GM23248 (cell line): ENCODE data around the gene FAM114A2. TPM values are rescaled to one million over a fixed set of nuclear protein-coding genes. Genes with fewer than 3 reads are reported as not detected.

Source experiments
- DNase-seq: peaks from one replicate; pipeline ENCODE4 v3.0.0-alpha.2; 2015
- H2AFZ ChIP-seq: fragments of 200-600 bp; sonication (generic); 2 replicates; pipeline ENCODE4 v1.6.1; 2016; ENCODE audit warnings: antibody characterized with exemption
- H3F3A ChIP-seq: fragments of 200-600 bp; sonication (generic); 2 replicates; pipeline ENCODE4 v1.6.1; 2016; ENCODE audit warnings: mild to moderate bottlenecking, antibody characterized with exemption, mixed run types; ENCODE audit not compliant: insufficient read depth
- H3K27ac ChIP-seq: fragments of 200-600 bp; sonication (generic); 2 replicates; pipeline ENCODE4 v1.5.1; 2016; ENCODE audit warnings: mild to moderate bottlenecking
- H3K27me3 ChIP-seq: fragments of 200-600 bp; sonication (generic); replicated peaks from 2 replicates; pipeline ENCODE4 v1.6.1; 2016; ENCODE audit warnings: mild to moderate bottlenecking; ENCODE audit not compliant: insufficient read depth
- H3K36me3 ChIP-seq: fragments of 200-600 bp; sonication (generic); 2 replicates; pipeline ENCODE4 v1.6.1; 2016; ENCODE audit warnings: low read depth, mild to moderate bottlenecking
- H3K4me1 ChIP-seq: fragments of 200-600 bp; sonication (generic); 2 replicates; pipeline ENCODE4 v1.6.1; 2016; ENCODE audit warnings: mild to moderate bottlenecking; ENCODE audit not compliant: insufficient read depth
- H3K4me2 ChIP-seq: fragments of 200-600 bp; sonication (generic); one replicate; pipeline ENCODE4 v1.6.1; 2016; ENCODE audit warnings: mild to moderate bottlenecking; ENCODE audit not compliant: unreplicated experiment
- H3K4me3 ChIP-seq: fragments of 200-600 bp; sonication (generic); 2 replicates; pipeline ENCODE4 v1.5.1; 2016; ENCODE audit warnings: mild to moderate bottlenecking
- H3K79me2 ChIP-seq: fragments of 200-600 bp; sonication (generic); 2 replicates; pipeline ENCODE4 v1.6.1; 2016; ENCODE audit warnings: mild to moderate bottlenecking; ENCODE audit not compliant: insufficient read depth
- H3K9ac ChIP-seq: fragments of 200-600 bp; sonication (generic); 2 replicates; pipeline ENCODE4 v1.6.1; 2016; ENCODE audit warnings: mild to moderate bottlenecking
- H3K9me2 ChIP-seq: fragments of 200-600 bp; sonication (generic); 2 replicates; pipeline ENCODE4 v1.6.1; 2016; ENCODE audit warnings: mixed run types, mild to moderate bottlenecking, moderate library complexity; ENCODE audit not compliant: insufficient read depth
- H3K9me3 ChIP-seq: fragments of 200-600 bp; sonication (generic); one replicate; pipeline ENCODE4 v1.6.1; 2017; ENCODE audit warnings: low read depth
- H4K20me1 ChIP-seq: fragments of 200-600 bp; sonication (generic); 2 replicates; pipeline ENCODE4 v1.6.0; 2016; ENCODE audit not compliant: insufficient read depth
- EZH2 ChIP-seq: fragments of 200-600 bp; sonication (generic); IDR thresholded peaks from 2 replicates; pipeline ENCODE4 v1.6.1; 2018; ENCODE audit warnings: antibody characterized with exemption, mild to moderate bottlenecking; ENCODE audit not compliant: insufficient read depth, poor library complexity, severe bottlenecking
- EZH2phosphoT487 ChIP-seq: fragments of 200-600 bp; sonication (generic); IDR thresholded peaks from 2 replicates; pipeline ENCODE4 v1.6.1; 2018; ENCODE audit warnings: antibody characterized with exemption, moderate library complexity, mild to moderate bottlenecking, low read depth; ENCODE audit not compliant: insufficient read depth
- WGBS, 2 experiments: methylation state at CpG; one replicate each; pipeline ENCODE4 v1.1.6; 2015 to 2017; ENCODE audit warnings: low lambda C conversion rate in 2 of 2, low coverage in 1 of 2; ENCODE audit errors: missing lambda C conversion rate in 2 of 2; 5-methylcytosine and 5-hydroxymethylcytosine counted together
- in situ Hi-C: fragments of 300-500 bp; cut with MboI; formaldehyde crosslinking; loops from 2 replicates; pipeline ENCODE4 v1.15.0; 2020
- polyA plus RNA-seq: library from polyadenylated mRNA; unstranded; fragments of >200 nt; fragmentation: Nextera tagmentation; extraction: Ambion mirVana; gene quantifications from 2 replicates; pipeline ENCODE4 v1.2.1, GENCODE V29; 2016
- total RNA-seq: library from RNA; depleted of rRNA; stranded (reverse); fragments of >200 nt; shearing (Covaris generic); gene quantifications from 2 replicates; pipeline ENCODE4 v1.2.3, GENCODE V29; 2014

The FAM114A2 gene
- total and polyA plus RNA-seq, 2 experiments from 2014 or later: 20.2 to 27.0 TPM

DNA sequence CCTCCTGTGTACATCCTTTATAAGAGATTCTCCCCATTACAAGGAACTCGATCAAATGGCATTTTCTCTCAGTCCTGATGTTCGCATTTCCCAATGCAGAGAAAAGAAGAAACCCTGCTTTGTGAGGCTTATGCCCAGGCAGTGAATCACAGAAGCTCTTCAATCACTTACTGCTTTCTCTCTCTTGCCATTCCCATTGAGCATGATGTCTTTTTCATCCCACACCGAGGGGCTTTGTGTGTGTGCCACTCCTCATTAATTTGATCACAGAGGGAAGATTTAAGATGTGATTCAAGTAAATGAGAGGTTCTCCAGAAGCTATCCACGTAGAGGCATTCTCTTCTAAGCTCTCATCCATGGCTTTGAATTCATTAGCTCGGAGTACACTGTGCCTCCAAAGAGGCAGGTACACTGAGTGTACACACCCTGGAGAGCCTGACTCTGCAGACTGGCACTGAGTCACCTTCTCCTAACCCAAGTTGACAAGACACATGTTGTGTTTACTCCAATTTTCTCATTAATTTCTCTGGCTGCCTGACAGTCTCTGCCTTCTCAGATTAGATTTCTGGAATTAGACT is 45.4 kb upstream of the FAM114A2 start:
- no peak overlapping the region for H3K4me2 ChIP-seq
- H4K20me1 ChIP-seq: no peaks in the 10 kb centered on the region
- H3K36me3 ChIP-seq: no peaks in the 10 kb centered on the region
- no peak overlapping the region for H2AFZ ChIP-seq
- no peaks in the 10 kb centered on the region for H3K9me2 ChIP-seq
- H3K4me3 ChIP-seq: no peak overlapping the region
- no peaks in the 10 kb centered on the region for H3K9me3 ChIP-seq
- WGBS, 2 experiments: 69 to 71% methylated on average over 5 of the region's 5 CpGs
- H3K79me2 ChIP-seq: no peaks in the 10 kb centered on the region
- H3F3A ChIP-seq: 0 out of 2 replicates have a peak, but pooled peaks cover 8% of the 10 kb centered on the region
- H3K4me1 ChIP-seq: peaks cover 16% of the 10 kb centered on the region
- no peak for TF ChIP-seq EZH2phosphoT487
- no peak for TF ChIP-seq EZH2
- H3K9ac ChIP-seq: no peak overlapping the region
- H3K27ac ChIP-seq: no peak overlapping the region
- no peaks in the 10 kb centered on the region for H3K27me3 ChIP-seq
- no peak for DNase-seq
- in situ Hi-C loops: no loop called here

DNA sequence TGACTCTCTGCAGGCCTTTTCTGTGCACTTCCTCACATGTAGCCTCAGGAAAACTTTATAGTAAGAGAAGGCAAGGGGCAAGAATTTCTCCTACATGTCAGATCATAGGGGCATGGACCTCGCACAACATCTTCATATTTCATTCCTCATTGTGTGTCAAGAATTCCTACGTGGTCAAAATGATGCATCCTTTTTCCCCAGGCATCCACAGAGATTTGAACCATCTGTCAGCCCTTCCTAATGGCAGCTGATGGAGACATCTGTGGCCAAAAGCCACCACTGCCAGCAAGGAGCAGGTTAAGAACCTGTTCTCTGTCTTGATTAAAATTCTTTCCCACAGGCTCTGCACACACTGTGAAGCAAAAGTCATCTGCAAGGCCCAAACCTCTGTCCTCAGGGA is 42.5 kb upstream of the FAM114A2 start:
- Histone ChIP-seq H3K9ac (no peak overlapping the region), H3K79me2 (no peaks in the 10 kb centered on the region), H3K4me3 (no peak overlapping the region), H3K4me1 (peaks cover 11% of the 10 kb centered on the region; the same call in 1 of the 2 replicates), H2AFZ (no peak overlapping the region), H4K20me1 (no peaks in the 10 kb centered on the region), H3K9me3 (no peaks in the 10 kb centered on the region), H3K27ac (no peak overlapping the region), H3K4me2 (no peak overlapping the region), H3K36me3 (no peaks in the 10 kb centered on the region), H3K9me2 (no peaks in the 10 kb centered on the region), H3K27me3 (no peaks in the 10 kb centered on the region), H3F3A (no peaks in the 10 kb centered on the region)
- in situ Hi-C loops: no loop called here
- WGBS, 2 experiments: 48 to 49% methylated on average over 2 of the region's 2 CpGs
- TF ChIP-seq EZH2: no peak
- TF ChIP-seq EZH2phosphoT487: no peak
- DNase-seq: no peak

DNA sequence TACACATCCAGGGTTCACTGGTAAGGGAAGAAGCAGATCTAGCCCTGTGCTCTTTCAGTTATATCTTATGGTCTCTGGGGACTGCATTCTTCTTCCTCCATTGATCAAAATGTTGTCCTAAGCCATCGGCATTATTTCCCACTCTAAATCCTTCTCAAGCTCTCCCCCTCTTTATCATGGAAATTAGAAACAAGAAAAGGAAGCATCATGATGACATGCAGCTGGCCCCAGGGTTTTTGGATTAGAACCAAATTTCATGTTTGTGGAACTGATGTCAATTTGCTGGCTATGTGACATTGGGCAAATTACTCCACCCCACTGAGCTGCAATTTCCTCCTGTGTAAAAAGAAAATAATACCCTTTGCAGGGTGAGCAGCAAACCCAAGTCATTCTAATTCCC is 39.6 kb upstream of the FAM114A2 start:
- Histone ChIP-seq H3K27ac (no peak overlapping the region), H3K9me2 (no peaks in the 10 kb centered on the region), H3K9ac (no peak overlapping the region), H3K4me2 (no peak overlapping the region), H3K9me3 (no peaks in the 10 kb centered on the region), H3K4me3 (no peak overlapping the region), H3F3A (no peaks in the 10 kb centered on the region), H2AFZ (no peak overlapping the region), H3K79me2 (no peaks in the 10 kb centered on the region), H4K20me1 (no peaks in the 10 kb centered on the region), H3K4me1 (peaks cover 11% of the 10 kb centered on the region; the same call in 1 of the 2 replicates), H3K27me3 (no peaks in the 10 kb centered on the region), H3K36me3 (no peaks in the 10 kb centered on the region)
- DNase-seq: no peak
- WGBS, 2 experiments: 8 to 16% methylated on average over 1 of the region's 1 CpG
- TF ChIP-seq EZH2 (no peak), EZH2phosphoT487 (no peak)
- in situ Hi-C loops: loop anchor here (10.0 kb wide), 1 partner anchor 107 kb away; no protein-coding TSS in a partner anchor

DNA sequence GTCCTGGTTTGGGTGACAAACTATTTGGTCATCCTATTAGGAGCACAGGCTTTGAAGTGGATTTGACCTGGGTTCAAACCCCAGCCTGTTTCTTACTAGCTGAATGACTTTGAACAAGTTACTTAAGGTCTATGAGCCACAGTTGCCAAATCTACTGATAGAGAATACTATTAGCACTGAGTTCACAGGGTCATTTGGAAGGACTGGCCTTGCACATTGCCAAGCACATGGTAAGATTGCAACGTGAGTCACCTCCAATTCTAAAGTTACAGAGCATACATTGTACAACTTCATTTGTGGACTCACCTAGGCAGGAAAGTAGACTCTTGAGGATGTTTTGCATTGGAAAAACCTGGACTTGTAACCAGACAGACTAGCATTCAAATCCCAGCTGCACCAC is 39.0 kb upstream of the FAM114A2 start:
- Histone ChIP-seq H2AFZ (no peak overlapping the region), H3K27ac (no peak overlapping the region), H4K20me1 (no peaks in the 10 kb centered on the region), H3K36me3 (no peaks in the 10 kb centered on the region), H3K4me1 (peaks cover 11% of the 10 kb centered on the region; the same call in 1 of the 2 replicates), H3K4me2 (no peak overlapping the region), H3K9ac (no peak overlapping the region), H3F3A (no peaks in the 10 kb centered on the region), H3K9me3 (no peaks in the 10 kb centered on the region), H3K27me3 (no peaks in the 10 kb centered on the region), H3K9me2 (no peaks in the 10 kb centered on the region), H3K4me3 (no peak overlapping the region), H3K79me2 (no peaks in the 10 kb centered on the region)
- 5 to 10% methylated on average over 1 of the region's 1 CpG for WGBS, 2 experiments
- DNase-seq: peak; percentile 58
- in situ Hi-C loops: loop anchor here (10.0 kb wide), 1 partner anchor 107 kb away; no protein-coding TSS in a partner anchor
- no peak for TF ChIP-seq EZH2phosphoT487
- no peak for TF ChIP-seq EZH2
